GM19193 (cell line): Measurements from ENCODE around the gene TBC1D17.

Experiments used
- POLR2A ChIP-seq: IDR thresholded peaks from 4 replicates; pipeline ENCODE4 v1.6.1; 2011; ENCODE audit not compliant: insufficient read depth, insufficient read length; ENCODE audit errors: extremely low read depth

The TBC1D17 gene

GRCh38 chr19:49924004-49924880 lies 46.7 kb downstream of the TBC1D17 start:
- TF ChIP-seq POLR2A, result no peak

DNA sequence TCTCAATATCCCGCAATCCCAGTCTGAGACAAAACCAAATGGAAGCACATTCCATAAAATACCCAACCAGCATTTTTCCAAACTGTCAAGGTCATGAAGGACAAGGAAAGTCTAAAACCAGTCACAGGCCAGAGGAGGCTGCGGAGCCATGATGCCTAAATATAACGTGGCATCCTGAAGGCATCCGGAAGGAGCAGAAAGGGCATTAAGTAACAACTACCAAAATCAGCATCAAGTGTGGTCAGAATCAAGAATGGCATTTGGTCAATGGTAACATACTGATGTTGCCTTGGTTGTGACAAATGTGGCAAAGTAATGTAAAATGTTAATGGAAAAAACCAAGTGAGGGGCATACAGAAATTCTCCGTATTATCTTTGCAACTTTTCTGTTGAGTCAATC lies 48.0 kb downstream of the TBC1D17 start:
- TF ChIP-seq POLR2A, result no peak

DNA sequence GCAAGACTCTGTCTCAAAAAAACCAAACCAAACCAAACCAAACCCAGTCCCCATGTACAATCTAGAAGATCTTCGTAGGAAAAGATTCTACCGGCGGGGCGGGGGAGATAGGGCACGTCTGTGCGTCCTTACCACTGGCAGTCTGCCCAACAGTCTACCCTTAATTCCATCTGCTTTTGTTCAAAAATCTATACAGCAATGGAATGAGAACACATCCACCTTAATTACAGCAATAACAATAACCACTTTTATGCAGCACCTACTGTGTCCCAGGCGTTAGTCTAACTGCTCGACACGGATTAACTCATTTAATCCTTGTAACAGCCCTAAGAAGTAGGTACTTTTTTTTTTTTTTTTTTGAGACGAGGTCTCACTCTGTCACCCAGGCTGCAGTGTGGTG lies 49.0 kb downstream of the TBC1D17 start:
- TF ChIP-seq POLR2A, result no peak

- no peak for TF ChIP-seq POLR2A
Observed at GRCh38 chr19:49927526-49928264, 50.2 kb downstream of the TBC1D17 start.

GRCh38 chr19:49929121-49929610 lies 51.7 kb downstream of the TBC1D17 start, which contains the start of the genes ATF5 and NUP62:
Gene ATF5, plus strand, starts transcription at chr19:49929205. Its CDS starts 1,646 bp downstream, at chr19:49930851.
Gene NUP62, minus strand, starts transcription at chr19:49929504. Its CDS starts 19,697 bp downstream, at chr19:49909807.
- peak; percentile 70 for TF ChIP-seq POLR2A

GRCh38 chr19:49929611-49930482 lies 52.3 kb downstream of the TBC1D17 start:
- peak; percentile 98 for TF ChIP-seq POLR2A

DNA sequence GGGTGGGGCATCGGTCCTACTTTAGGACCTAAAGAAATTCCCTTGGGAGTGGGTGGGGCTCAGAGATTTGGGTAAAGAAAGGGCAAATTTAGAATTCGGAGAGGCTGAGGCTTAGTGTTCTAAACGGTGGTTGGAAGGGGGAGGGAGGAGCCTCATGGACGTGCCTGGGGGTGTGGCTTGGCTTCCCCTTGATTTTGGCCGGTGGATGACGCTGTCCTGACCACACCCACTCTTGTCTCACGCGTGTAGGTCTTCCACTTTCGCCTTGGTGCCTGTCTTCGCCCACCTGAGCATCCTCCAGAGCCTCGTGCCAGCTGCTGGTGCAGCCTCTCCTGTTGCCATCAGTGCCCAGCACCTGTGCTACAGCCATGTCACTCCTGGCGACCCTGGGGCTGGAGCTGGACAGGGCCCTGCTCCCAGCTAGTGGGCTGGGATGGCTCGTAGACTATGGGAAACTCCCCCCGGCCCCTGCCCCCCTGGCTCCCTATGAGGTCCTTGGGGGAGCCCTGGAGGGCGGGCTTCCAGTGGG lies 53.0 kb downstream of the TBC1D17 start:
- TF ChIP-seq POLR2A, result no peak

DNA sequence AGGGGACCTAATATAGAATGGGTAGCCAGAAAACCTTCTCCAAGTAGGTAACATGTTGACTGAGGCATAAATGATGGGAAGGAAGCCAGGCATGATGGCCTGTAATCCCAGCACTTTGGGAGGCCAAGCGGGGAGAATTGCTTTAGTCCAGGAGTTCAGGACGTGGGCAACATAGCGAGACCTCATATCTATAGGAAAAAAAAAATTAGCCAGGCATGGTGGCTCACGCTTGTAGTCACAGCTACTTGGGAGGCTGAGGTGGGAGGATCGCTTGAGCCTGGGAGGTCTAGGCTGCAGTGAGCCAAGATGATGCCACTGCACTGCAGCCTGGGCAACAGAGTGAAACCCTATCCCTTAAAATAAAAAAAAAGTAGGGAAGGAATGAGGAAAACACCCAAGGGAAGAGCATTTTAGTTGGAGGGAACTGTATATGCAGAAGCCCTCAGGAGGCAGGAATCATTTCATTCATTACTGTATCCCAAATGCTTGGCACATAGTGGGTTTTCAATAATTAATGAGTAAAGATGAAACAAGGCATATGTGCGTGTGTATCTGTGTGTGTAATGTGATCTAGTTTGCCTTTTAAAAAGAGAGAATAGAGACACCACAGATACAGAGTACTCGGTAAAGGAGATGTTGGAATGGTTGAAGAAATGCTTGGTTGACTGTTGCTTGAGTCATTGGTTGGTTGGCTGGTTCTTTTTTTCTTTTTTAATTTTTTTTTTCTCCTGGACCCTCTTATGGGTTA lies 54.0 kb downstream of the TBC1D17 start:
- TF ChIP-seq POLR2A, result no peak

- TF ChIP-seq POLR2A, result no peak
Observed at GRCh38 chr19:49932041-49932451, 54.5 kb downstream of the TBC1D17 start.

DNA sequence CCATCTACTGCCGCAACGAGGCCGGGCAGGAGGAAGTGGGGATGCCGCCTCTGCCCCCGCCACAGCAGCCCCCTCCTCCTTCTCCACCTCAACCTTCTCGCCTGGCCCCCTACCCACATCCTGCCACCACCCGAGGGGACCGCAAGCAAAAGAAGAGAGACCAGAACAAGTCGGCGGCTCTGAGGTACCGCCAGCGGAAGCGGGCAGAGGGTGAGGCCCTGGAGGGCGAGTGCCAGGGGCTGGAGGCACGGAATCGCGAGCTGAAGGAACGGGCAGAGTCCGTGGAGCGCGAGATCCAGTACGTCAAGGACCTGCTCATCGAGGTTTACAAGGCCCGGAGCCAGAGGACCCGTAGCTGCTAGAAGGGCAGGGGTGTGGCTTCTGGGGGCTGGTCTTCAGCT lies 55.2 kb downstream of the TBC1D17 start:
- TF ChIP-seq POLR2A, result no peak

DNA sequence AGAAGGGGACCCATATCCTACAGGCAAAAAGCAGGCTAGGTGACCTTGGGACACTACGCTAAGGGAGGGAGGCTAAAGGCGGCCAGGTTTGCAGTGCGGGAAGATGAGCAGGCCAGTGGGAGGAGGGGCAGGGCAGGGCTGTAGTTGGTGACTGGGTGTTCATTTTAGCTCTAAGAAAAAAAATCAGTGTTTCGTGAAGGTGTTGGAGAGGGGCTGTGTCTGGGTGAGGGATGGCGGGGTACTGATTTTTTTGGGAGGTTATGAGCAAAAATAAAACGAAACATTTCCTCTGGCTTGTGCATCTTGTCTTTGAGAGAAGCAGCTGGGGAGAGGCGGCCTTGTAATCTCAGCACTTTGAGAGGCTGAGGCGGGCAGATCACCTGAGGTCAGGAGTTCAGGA lies 56.1 kb downstream of the TBC1D17 start:
- peak; percentile 12 for TF ChIP-seq POLR2A

DNA sequence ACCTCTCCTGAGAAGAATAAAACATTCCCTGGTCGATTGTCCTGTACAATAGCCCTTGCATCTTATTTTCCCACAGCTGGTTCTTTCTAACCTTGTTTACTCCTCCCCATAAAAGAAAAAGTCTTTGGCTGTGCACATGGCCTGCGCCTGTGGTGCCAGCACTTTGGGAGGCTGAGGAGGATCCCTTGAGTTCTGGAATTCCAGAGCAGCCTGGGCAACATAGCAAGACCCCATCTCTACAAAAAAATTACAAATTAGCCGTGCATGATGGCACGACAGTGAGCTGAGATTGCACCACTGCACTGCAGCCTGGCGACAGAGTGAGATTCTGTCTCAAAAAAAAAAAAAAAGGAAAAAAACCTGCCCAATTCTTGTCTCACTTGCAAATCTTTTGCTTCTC lies 59.0 kb downstream of the TBC1D17 start:
- TF ChIP-seq POLR2A, result no peak

DNA sequence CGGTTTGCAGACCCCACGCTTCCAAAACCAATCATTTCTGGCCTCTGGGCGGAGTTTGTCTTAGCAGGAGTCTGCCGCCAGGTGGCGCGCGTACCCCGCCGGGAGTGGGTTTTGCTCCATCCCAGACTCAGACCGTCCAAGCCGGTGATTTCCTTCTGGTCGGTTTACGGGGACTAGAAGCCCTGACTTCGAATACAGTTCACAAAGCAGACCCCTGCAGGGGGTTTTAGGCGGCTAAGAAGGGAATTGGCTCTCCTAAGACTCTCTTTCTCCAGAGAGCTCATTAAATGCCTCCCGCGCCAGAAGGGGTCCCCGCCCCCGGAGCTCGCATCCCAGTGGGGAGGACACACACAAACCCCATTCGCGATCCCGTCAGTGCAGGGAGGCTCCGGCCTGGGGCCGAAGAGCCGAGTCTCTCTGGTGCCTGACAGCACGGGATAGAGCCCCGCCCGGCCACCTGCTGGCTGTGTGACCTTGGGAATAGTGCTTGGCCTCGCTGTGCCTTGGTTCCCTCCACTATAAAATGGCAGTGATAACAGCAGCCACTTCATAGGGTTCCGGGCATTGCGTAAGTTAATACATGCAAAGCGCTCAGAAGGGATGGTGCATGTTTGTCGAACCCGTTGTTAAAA lies 60.4 kb downstream of the TBC1D17 start:
- no peak for TF ChIP-seq POLR2A
